H1 (cell line): ENCODE results near the gene USP35. TPM values are rescaled to one million over a fixed set of nuclear protein-coding genes. Genes with fewer than 3 reads are reported as not detected.

Experiments used
- CTCF ChIA-PET: fragments of 300-600 bp; sonication (Branson Sonifier 250); formaldehyde crosslinking; loops from one replicate; lab custom pipeline; 2021; ENCODE audit not compliant: partially characterized antibody; lab: Charles Lee
- POLR2A ChIA-PET: fragments of 300-600 bp; sonication (Branson Sonifier 250); formaldehyde crosslinking; loops from one replicate; lab custom pipeline; 2021; ENCODE audit warnings: inconsistent platforms; ENCODE audit not compliant: partially characterized antibody; lab: Charles Lee
- DNase-seq, 2 experiments: peaks; one replicate each; pipeline versions ENCODE4 v3.0.0 to v3.0.0-alpha.2; 2010 to 2022; ENCODE audit warnings: low spot score in 2 of 2, low read depth in 1 of 2, mixed read lengths in 1 of 2
- FAIRE-seq: peaks from 2 replicates; lab custom pipeline; 2011; peaks lifted over from hg19 to GRCh38; lab: Jason Lieb, UNC
- H2AFZ ChIP-seq: 2 replicates; pipeline ENCODE4 v1.8.1; 2012; ENCODE audit warnings: low read length, inconsistent platforms
- H2AK5ac ChIP-seq: 2 replicates; pipeline ENCODE4 v1.6.1; 2013; ENCODE audit warnings: low read depth, low read length
- H2BK120ac ChIP-seq: replicated peaks from 2 replicates; pipeline ENCODE3; 2013; ENCODE audit warnings: low read depth, low read length, inconsistent platforms
- H2BK12ac ChIP-seq: 2 replicates; pipeline ENCODE4 v1.6.1; 2013; ENCODE audit warnings: low read depth, low read length
- H2BK15ac ChIP-seq: 2 replicates; pipeline ENCODE4 v1.6.1; 2013; ENCODE audit warnings: low read length
- H2BK20ac ChIP-seq: 2 replicates; pipeline ENCODE4 v1.6.1; 2013; ENCODE audit warnings: low read length
- H2BK5ac ChIP-seq: 2 replicates; pipeline ENCODE4 v1.6.1; 2013; ENCODE audit warnings: low read depth, low read length
- H3K14ac ChIP-seq: 2 replicates; pipeline ENCODE4 v1.6.1; 2013; ENCODE audit warnings: inconsistent platforms; ENCODE audit not compliant: insufficient read length
- H3K18ac ChIP-seq: 2 replicates; pipeline ENCODE4 v1.6.1; 2013; ENCODE audit warnings: low read length; ENCODE audit errors: extremely low read depth
- H3K23ac ChIP-seq: 2 replicates; pipeline ENCODE4 v1.6.1; 2013; ENCODE audit warnings: inconsistent platforms; ENCODE audit not compliant: insufficient read length
- H3K23me2 ChIP-seq: 2 replicates; pipeline ENCODE4 v1.6.1; 2013; ENCODE audit warnings: low read depth, low read length
- H3K27ac ChIP-seq: 2 replicates; pipeline ENCODE4 v1.6.1; 2011; ENCODE audit warnings: low read depth, low read length, inconsistent platforms
- H3K27me3 ChIP-seq, 4 experiments: replicated peaks in 1 of 4; 1 replicate in 1 of 4; 2 replicates in 3 of 4; pipeline versions ENCODE4 v1.6.1 to v1.8.1; 2011 to 2013; ENCODE audit warnings: low read length in 3 of 4, mild to moderate bottlenecking in 3 of 4, inconsistent platforms in 2 of 4, mixed read lengths in 2 of 4, moderate library complexity in 1 of 4; ENCODE audit not compliant: control insufficient read depth in 3 of 4, insufficient read depth in 3 of 4; ENCODE audit errors: extremely low read depth in 1 of 4
- H3K36me3 ChIP-seq, 4 experiments: 2 replicates each; pipeline versions ENCODE4 v1.6.1 to v1.8.1; 2011 to 2013; ENCODE audit warnings: mild to moderate bottlenecking in 4 of 4, low read length in 3 of 4, moderate library complexity in 2 of 4, control low read depth in 1 of 4, inconsistent platforms in 1 of 4; ENCODE audit not compliant: insufficient read depth in 4 of 4, control insufficient read depth in 2 of 4
- H3K4ac ChIP-seq: replicated peaks from 2 replicates; pipeline ENCODE3; 2013; ENCODE audit warnings: low read length, low read depth, mixed read lengths, inconsistent platforms; ENCODE audit not compliant: insufficient read length
- H3K4me1 ChIP-seq, 4 experiments: replicated peaks in 1 of 4; 1 replicate in 1 of 4; 2 replicates in 3 of 4; pipeline versions ENCODE4 v1.6.1 to v1.8.1; 2011 to 2013; ENCODE audit warnings: low read length in 3 of 4, inconsistent platforms in 2 of 4, mixed read lengths in 1 of 4; ENCODE audit not compliant: insufficient read depth in 4 of 4, control insufficient read depth in 3 of 4
- H3K4me2 ChIP-seq, 2 experiments: 2 replicates each; pipeline versions ENCODE4 v1.6.1 to v1.8.1; 2011 to 2013; ENCODE audit warnings: low read depth in 2 of 2, low read length in 2 of 2, control low read depth in 1 of 2, inconsistent platforms in 1 of 2, mild to moderate bottlenecking in 1 of 2; ENCODE audit not compliant: insufficient read depth in 1 of 2
- H3K4me3 ChIP-seq, 4 experiments: fragments of 200-600, 300-600 bp in 1 of 4; sonication (generic), shearing (Covaris generic), sonication (Bioruptor Twin) in 1 of 4; 2 replicates each; pipeline versions ENCODE4 v1.5.1 to v1.8.1; 2011 to 2016; ENCODE audit warnings: low read length in 4 of 4, low read depth in 3 of 4, control low read depth in 2 of 4, inconsistent platforms in 2 of 4, mild to moderate bottlenecking in 2 of 4, mixed read lengths in 1 of 4, moderate library complexity in 1 of 4; ENCODE audit not compliant: insufficient read depth in 2 of 4; ENCODE audit errors: extremely low read depth in 1 of 4
- H3K56ac ChIP-seq: replicated peaks from 2 replicates; pipeline ENCODE3; 2013; ENCODE audit warnings: low read depth, mild to moderate bottlenecking, mixed read lengths, low read length, inconsistent platforms; ENCODE audit not compliant: insufficient read length
- H3K79me1 ChIP-seq: 2 replicates; pipeline ENCODE4 v1.6.1; 2013; ENCODE audit warnings: low read depth, low read length, control low read depth
- H3K79me2 ChIP-seq, 2 experiments: 2 replicates each; pipeline versions ENCODE4 v1.6.1 to v1.8.1; 2012 to 2013; ENCODE audit warnings: low read length in 2 of 2, mild to moderate bottlenecking in 2 of 2, inconsistent platforms in 1 of 2; ENCODE audit not compliant: insufficient read depth in 2 of 2, control insufficient read depth in 1 of 2
- H3K9ac ChIP-seq, 4 experiments: replicated peaks in 1 of 4; 1 replicate in 1 of 4; 2 replicates in 3 of 4; pipeline versions ENCODE4 v1.6.1 to v1.8.1; 2011 to 2013; ENCODE audit warnings: low read depth in 3 of 4, low read length in 3 of 4, control low read depth in 2 of 4, mild to moderate bottlenecking in 2 of 4, moderate library complexity in 2 of 4, inconsistent platforms in 1 of 4; ENCODE audit errors: extremely low read depth in 1 of 4
- H3K9me3 ChIP-seq, 2 experiments: 2 replicates each; pipeline versions ENCODE4 v1.6.1 to v1.8.1; 2012 to 2013; ENCODE audit warnings: mild to moderate bottlenecking in 2 of 2, moderate library complexity in 2 of 2, control low read depth in 1 of 2, inconsistent platforms in 1 of 2, low read depth in 1 of 2, low read length in 1 of 2, mixed read lengths in 1 of 2; ENCODE audit not compliant: insufficient read depth in 2 of 2
- H4K20me1 ChIP-seq, 2 experiments: replicated peaks in 1 of 2; 2 replicates each; pipeline versions ENCODE3 to v1.8.1; 2011 to 2013; ENCODE audit warnings: inconsistent platforms in 2 of 2, low read length in 2 of 2, mild to moderate bottlenecking in 1 of 2; ENCODE audit not compliant: insufficient read depth in 2 of 2, control insufficient read depth in 1 of 2
- H4K5ac ChIP-seq: 2 replicates; pipeline ENCODE4 v1.6.1; 2013; ENCODE audit warnings: low read length, low read depth, mixed read lengths, inconsistent platforms; ENCODE audit not compliant: insufficient read length
- H4K8ac ChIP-seq: 2 replicates; pipeline ENCODE4 v1.8.0; 2013; ENCODE audit warnings: mild to moderate bottlenecking, moderate library complexity, low read length, inconsistent platforms; ENCODE audit not compliant: insufficient read depth; ENCODE audit errors: extremely low read depth
- H4K91ac ChIP-seq: replicated peaks from 2 replicates; pipeline ENCODE3; 2013; ENCODE audit warnings: low read length, mixed read lengths, inconsistent platforms; ENCODE audit not compliant: insufficient read length
- CREB1 ChIP-seq: IDR thresholded peaks from 2 replicates; pipeline ENCODE4 v1.6.1; 2012; ENCODE audit warnings: inconsistent platforms
- NRF1 ChIP-seq: IDR thresholded peaks from 2 replicates; pipeline ENCODE4 v1.6.1; 2011; ENCODE audit warnings: mild to moderate bottlenecking, low read depth, low read length, improper control_type of control experiment
- PHF8 ChIP-seq: fragments of 200-600 bp; sonication (generic); conservative IDR thresholded peaks from 2 replicates; pipeline ENCODE4 v1.7.1; 2012; ENCODE audit warnings: low read depth, mild to moderate bottlenecking, inconsistent platforms, low read length, moderate library complexity
- POLR2A ChIP-seq, 2 experiments: IDR thresholded peaks; 1 replicate in 1 of 2; 2 replicates in 1 of 2; pipeline ENCODE4 v1.6.1; 2011; ENCODE audit warnings: low read depth in 2 of 2, low read length in 2 of 2, mild to moderate bottlenecking in 2 of 2; ENCODE audit errors: control extremely low read depth in 1 of 2
- POLR2AphosphoS5 ChIP-seq: IDR thresholded peaks from 2 replicates; pipeline ENCODE4 v1.6.1; 2011; ENCODE audit warnings: low read depth, low read length
- SP1 ChIP-seq: IDR thresholded peaks from 2 replicates; pipeline ENCODE4 v1.6.1; 2011; ENCODE audit warnings: low read depth, low read length
- SP4 ChIP-seq: IDR thresholded peaks from 2 replicates; pipeline ENCODE4 v1.6.1; 2012; ENCODE audit warnings: low read length, inconsistent platforms
- WGBS, 2 experiments: shearing (Covaris generic) in 1 of 2; methylation state at CpG; one replicate each; pipeline versions ENCODE4 v1.1.6 to v1.1.7; 2013 to 2015; ENCODE audit warnings: low lambda C conversion rate in 2 of 2, mixed read lengths in 2 of 2, inconsistent platforms in 1 of 2, low coverage in 1 of 2, missing lambda C conversion rate in 1 of 2; ENCODE audit not compliant: insufficient replicate concordance in 2 of 2, insufficient coverage in 1 of 2, insufficient read length in 1 of 2; ENCODE audit errors: extremely low coverage in 1 of 2, missing lambda C conversion rate in 1 of 2; 5-methylcytosine and 5-hydroxymethylcytosine counted together
- polyA plus RNA-seq, 7 experiments: library from polyadenylated mRNA; depleted of rRNA in 3 of 7; stranded (reverse) in 5 of 7; unstranded in 2 of 7; fragments of >200 nt in 5 of 7; fragments of 200-250 nt in 2 of 7; gene quantifications; 1 replicate in 5 of 7; 2 replicates in 1 of 7; 4 replicates in 1 of 7; pipeline versions ENCODE4 v1.2.1 to v1.2.3, GENCODE V29; 2011 to 2013; ENCODE audit warnings: missing spikeins in 2 of 7, mixed read lengths in 2 of 7
- total RNA-seq: library from RNA; stranded (reverse); fragmentation: NEBNext Ultra II Directional; extraction: Animal tissue kit (Norgen Biotek cat#: 25700); gene quantifications from 2 replicates; pipeline ENCODE4 v1.2.1, GENCODE V29; 2021
- TF ChIP-seq, protein P1 (sequence below): IDR thresholded peaks from 2 replicates; pipeline ENCODE4 v1.6.1; 2011; ENCODE audit warnings: low read length, improper control_type of control experiment
- TF ChIP-seq, protein P2 (sequence below): IDR thresholded peaks from 2 replicates; pipeline ENCODE4 v1.6.1; 2012; ENCODE audit warnings: low read length, inconsistent platforms
- TF ChIP-seq, protein P3 (sequence below): IDR thresholded peaks from 2 replicates; pipeline ENCODE4 v1.6.1; 2012; ENCODE audit warnings: inconsistent platforms

USP35 gene
- total and polyA plus RNA-seq, 2 of the 8 experiments (the other 6 are each of a cell fraction or from before 2014, with no cell fraction given), result 4.6 to 6.8 TPM

DNA sequence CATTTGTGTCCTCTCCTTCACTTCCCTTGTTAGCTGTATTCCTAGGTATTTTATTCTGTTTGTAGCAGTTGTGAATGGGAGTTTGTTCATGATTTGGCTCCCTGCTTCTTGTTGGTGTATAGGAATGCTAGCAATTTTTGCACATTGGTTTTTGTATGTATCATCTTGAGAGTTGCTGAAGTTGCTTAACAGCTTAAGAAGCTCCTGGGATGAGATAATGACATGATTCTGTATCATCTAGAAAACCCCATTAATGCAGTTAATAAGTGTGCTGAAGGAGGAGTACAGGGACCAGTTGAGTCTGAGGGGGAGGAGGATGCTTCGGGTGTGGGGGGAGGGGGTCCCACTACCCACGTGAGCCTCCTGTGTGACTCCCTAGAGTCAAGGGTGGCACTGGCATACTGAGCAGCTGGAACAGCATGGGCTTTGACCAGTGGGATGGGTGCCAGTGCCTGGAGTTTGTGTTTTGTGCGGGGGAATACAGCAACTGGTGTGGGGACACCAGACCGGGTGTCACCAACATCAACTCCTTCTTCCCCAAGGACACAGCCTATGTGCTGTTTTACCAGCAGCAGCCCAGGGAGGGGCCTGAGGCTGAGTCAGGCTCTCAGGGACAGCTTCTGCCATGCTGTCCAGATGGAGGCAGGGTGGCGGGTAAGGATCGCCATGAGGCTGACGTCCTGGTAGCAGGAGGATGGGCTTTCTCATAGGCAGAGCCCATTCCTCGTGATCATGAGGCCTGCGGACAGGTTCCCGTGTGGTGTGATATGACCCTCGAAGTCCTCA is 24.1 kb downstream of the USP35 start:
- H4K8ac ChIP-seq, result no peak overlapping the region
- no peak for DNase-seq
- H3K14ac ChIP-seq, result no peak overlapping the region
- no peak overlapping the region for H4K5ac ChIP-seq
- H3K27ac ChIP-seq, result no peak overlapping the region
- peaks cover 0 to 9% (median 2%) of the 10 kb centered on the region in 4 experiments; a peak in 6 of 8 replicates for H3K36me3 ChIP-seq
- H3K18ac ChIP-seq, result no peak overlapping the region
- no peak overlapping the region for H2BK15ac ChIP-seq
- H4K91ac ChIP-seq, result no peak overlapping the region
- H3K4me2 ChIP-seq, result no peak overlapping the region
- no peak overlapping the region for H2BK12ac ChIP-seq
- no peak overlapping the region for H2BK20ac ChIP-seq
- H2AFZ ChIP-seq, result no peak overlapping the region
- WGBS, 2 experiments, result 92% methylated on average over 9 of the region's 11 CpGs; no CpG with 5 or more reads in 1 of the 2 experiments
- H3K4me3 ChIP-seq, result no peak overlapping the region
- H2AK5ac ChIP-seq, result no peak overlapping the region
- H2BK5ac ChIP-seq, result no peak overlapping the region
- H3K56ac ChIP-seq, result no peak overlapping the region
- no peak for TF ChIP-seq PHF8
- TF ChIP-seq NRF1, result no peak
- TF ChIP-seq, protein P1, sequence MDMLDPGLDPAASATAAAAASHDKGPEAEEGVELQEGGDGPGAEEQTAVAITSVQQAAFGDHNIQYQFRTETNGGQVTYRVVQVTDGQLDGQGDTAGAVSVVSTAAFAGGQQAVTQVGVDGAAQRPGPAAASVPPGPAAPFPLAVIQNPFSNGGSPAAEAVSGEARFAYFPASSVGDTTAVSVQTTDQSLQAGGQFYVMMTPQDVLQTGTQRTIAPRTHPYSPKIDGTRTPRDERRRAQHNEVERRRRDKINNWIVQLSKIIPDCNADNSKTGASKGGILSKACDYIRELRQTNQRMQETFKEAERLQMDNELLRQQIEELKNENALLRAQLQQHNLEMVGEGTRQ, result no peak
- TF ChIP-seq SP4, result no peak
- no peak for TF ChIP-seq POLR2AphosphoS5
- TF ChIP-seq, protein P2, sequence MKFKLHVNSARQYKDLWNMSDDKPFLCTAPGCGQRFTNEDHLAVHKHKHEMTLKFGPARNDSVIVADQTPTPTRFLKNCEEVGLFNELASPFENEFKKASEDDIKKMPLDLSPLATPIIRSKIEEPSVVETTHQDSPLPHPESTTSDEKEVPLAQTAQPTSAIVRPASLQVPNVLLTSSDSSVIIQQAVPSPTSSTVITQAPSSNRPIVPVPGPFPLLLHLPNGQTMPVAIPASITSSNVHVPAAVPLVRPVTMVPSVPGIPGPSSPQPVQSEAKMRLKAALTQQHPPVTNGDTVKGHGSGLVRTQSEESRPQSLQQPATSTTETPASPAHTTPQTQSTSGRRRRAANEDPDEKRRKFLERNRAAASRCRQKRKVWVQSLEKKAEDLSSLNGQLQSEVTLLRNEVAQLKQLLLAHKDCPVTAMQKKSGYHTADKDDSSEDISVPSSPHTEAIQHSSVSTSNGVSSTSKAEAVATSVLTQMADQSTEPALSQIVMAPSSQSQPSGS, result no peak
- no peak for TF ChIP-seq SP1
- no peak for TF ChIP-seq POLR2A (IDR thresholded peaks at IDR 0.05; ENCODE audit: control extremely low read depth in 1 of 2, low read depth in 2 of 2, low read length in 2 of 2)
- TF ChIP-seq, protein P3, sequence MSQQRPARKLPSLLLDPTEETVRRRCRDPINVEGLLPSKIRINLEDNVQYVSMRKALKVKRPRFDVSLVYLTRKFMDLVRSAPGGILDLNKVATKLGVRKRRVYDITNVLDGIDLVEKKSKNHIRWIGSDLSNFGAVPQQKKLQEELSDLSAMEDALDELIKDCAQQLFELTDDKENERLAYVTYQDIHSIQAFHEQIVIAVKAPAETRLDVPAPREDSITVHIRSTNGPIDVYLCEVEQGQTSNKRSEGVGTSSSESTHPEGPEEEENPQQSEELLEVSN, result no peak
- no peak for TF ChIP-seq CREB1
- no peak for FAIRE-seq
- H3K9ac ChIP-seq, result no peak overlapping the region
- CTCF ChIA-PET, result interaction anchor here (1.0 kb wide), 1 partner anchor 352 kb away, joined by 3 read pairs; no protein-coding TSS in a partner anchor
- no peaks in the 10 kb centered on the region for H3K23me2 ChIP-seq
- H3K9me3 ChIP-seq, result no peaks in the 10 kb centered on the region
- 0 out of 2 replicates have a peak, but pooled peaks cover 2% of the 10 kb centered on the region for H3K79me1 ChIP-seq
- H3K27me3 ChIP-seq, result no peaks in the 10 kb centered on the region
- H4K20me1 ChIP-seq, result peaks cover 0 to 4% of the 10 kb centered on the region in 2 experiments
- H3K23ac ChIP-seq, result no peak overlapping the region
- H3K4ac ChIP-seq, result no peak overlapping the region
- no peak overlapping the region for H2BK120ac ChIP-seq
- POLR2A ChIA-PET, result interaction anchor here (0.5 to 1.6 kb wide), 2 partner anchors 12 to 79 kb away, joined by 3 read pairs; no protein-coding TSS in a partner anchor
- H3K79me2 ChIP-seq, result no peaks in the 10 kb centered on the region
- no peaks in the 10 kb centered on the region; a peak in 1 of 7 replicates for H3K4me1 ChIP-seq
